WTC11 (cell line): Measurements from ENCODE around the gene RGS19. TPM values are rescaled to one million over a fixed set of nuclear protein-coding genes. Genes with fewer than 3 reads are reported as not detected.

Experiments used
- ATAC-seq: fragments of 200-7000 bp; cut with Tn5 transposase; 2 replicates; pipeline ENCODE4 v1.10.0; 2021; ENCODE audit warnings: mild to moderate bottlenecking, moderate library complexity
- CTCF ChIA-PET: fragments of 300-600 bp; sonication (Branson Sonifier 250); formaldehyde crosslinking; loops from one replicate; lab custom pipeline; 2021; ENCODE audit warnings: antibody characterized with exemption; lab: Charles Lee
- POLR2A ChIA-PET: fragments of 350-600 bp; sonication (Branson Sonifier 250); formaldehyde crosslinking; loops from one replicate; lab custom pipeline; 2021; ENCODE audit warnings: antibody characterized with exemption; lab: Charles Lee
- DNase-seq: peaks from one replicate; pipeline ENCODE4 v3.0.0; 2021; ENCODE audit warnings: low spot score
- H3K27ac Mint-ChIP-seq: 2 replicates; pipeline ENCODE4 v1.8.0; 2021; ENCODE audit warnings: mixed read lengths
- H3K27me3 Mint-ChIP-seq: 2 replicates; pipeline ENCODE4 v1.8.0; 2021; ENCODE audit warnings: low read depth, mild to moderate bottlenecking, moderate library complexity, mixed read lengths
- H3K36me3 Mint-ChIP-seq: 2 replicates; pipeline ENCODE4 v1.8.0; 2021; ENCODE audit warnings: mixed read lengths
- H3K4me1 Mint-ChIP-seq: 2 replicates; pipeline ENCODE4 v1.8.0; 2022; ENCODE audit warnings: mixed read lengths
- H3K4me3 Mint-ChIP-seq: 2 replicates; pipeline ENCODE4 v1.8.0; 2021; ENCODE audit warnings: mild to moderate bottlenecking, moderate library complexity, mixed read lengths
- H3K9me3 Mint-ChIP-seq: 2 replicates; pipeline ENCODE4 v1.8.0; 2021; ENCODE audit warnings: mixed read lengths
- CTCF ChIP-seq: fragments of 200-600 bp; IDR thresholded peaks from 2 replicates; pipeline ENCODE4 v1.8.0; 2022; ENCODE audit warnings: antibody characterized with exemption
- GABPB1 ChIP-seq: sonication (generic); formaldehyde crosslinking; IDR thresholded peaks from 2 replicates; pipeline ENCODE4 v1.8.1; 2023; ENCODE audit warnings: mild to moderate bottlenecking, missing genetic modification reagents
- NFATC4 ChIP-seq: fragments of 250-450 bp; sonication (Bioruptor Pico); IDR thresholded peaks from 2 replicates; pipeline ENCODE4 v1.9.0; 2021; ENCODE audit warnings: mild to moderate bottlenecking
- PRRX2 ChIP-seq: fragments of 250-450 bp; sonication (Bioruptor Pico); IDR thresholded peaks from 2 replicates; pipeline ENCODE4 v1.8.0; 2021; ENCODE audit warnings: mild to moderate bottlenecking
- SP1 ChIP-seq: sonication (generic); formaldehyde crosslinking; conservative IDR thresholded peaks from 2 replicates; pipeline ENCODE4 v1.8.1; 2022; ENCODE audit warnings: missing genetic modification reagents
- USF2 ChIP-seq: sonication (generic); formaldehyde crosslinking; IDR thresholded peaks from 2 replicates; pipeline ENCODE4 v1.8.1; 2023; ENCODE audit warnings: mild to moderate bottlenecking, missing genetic modification reagents, moderate library complexity
- ZBTB43 ChIP-seq: sonication (generic); formaldehyde crosslinking; IDR thresholded peaks from 2 replicates; pipeline ENCODE4 v1.8.1; 2023; ENCODE audit warnings: mild to moderate bottlenecking, missing genetic modification reagents
- ZNF423 ChIP-seq: fragments of 250-450 bp; sonication (Bioruptor Pico); IDR thresholded peaks from 2 replicates; pipeline ENCODE4 v2.1.2; 2022; ENCODE audit warnings: mild to moderate bottlenecking, moderate library complexity
- total RNA-seq: library from RNA; stranded (reverse); gene quantifications from 3 replicates; pipeline ENCODE4 v1.2.3, GENCODE V29; 2021
- TF ChIP-seq, protein P1 (sequence below): sonication (generic); formaldehyde crosslinking; IDR thresholded peaks from 2 replicates; pipeline ENCODE4 v1.8.1; 2023; ENCODE audit warnings: mild to moderate bottlenecking, moderate library complexity, missing genetic modification reagents
- TF ChIP-seq, protein P2 (sequence below): sonication (generic); formaldehyde crosslinking; IDR thresholded peaks from 2 replicates; pipeline ENCODE4 v1.8.0; 2022; ENCODE audit warnings: mild to moderate bottlenecking, missing genetic modification reagents
- TF ChIP-seq, protein P3 (sequence below): sonication (generic); formaldehyde crosslinking; IDR thresholded peaks from 2 replicates; pipeline ENCODE4 v1.8.0; 2023; ENCODE audit warnings: missing genetic modification reagents, mild to moderate bottlenecking, borderline replicate concordance

The RGS19 gene
- total RNA-seq, 1 experiment from 2014 or later: 13.8 TPM

- ChIA-PET POLR2A (interaction anchor here (0.6 to 1.1 kb wide), 2 partner anchors 58 to 77 kb away, joined by 3 to 4 read pairs; no protein-coding TSS in a partner anchor), CTCF (interaction anchor here (0.6 to 2.9 kb wide), 34 partner anchors 8 to 562 kb away, joined by 3 to 40 read pairs (median 3); partner anchors contain the start of genes NPBWR2, OPRL1, PRPF6 and RGS19)
- TF ChIP-seq ZBTB43 (no peak), ZNF423 (CRISPR knock-in tag) (peak; percentile 69), SP1 (peak; percentile 57), CTCF (peak; percentile 82), USF2 (peak; percentile 37; the same call in 1 of the 2 replicates), PRRX2 (CRISPR knock-in tag) (no peak), NFATC4 (CRISPR knock-in tag) (no peak), GABPB1 (CRISPR knock-in tag) (peak; percentile 40)
- TF ChIP-seq, protein P1, sequence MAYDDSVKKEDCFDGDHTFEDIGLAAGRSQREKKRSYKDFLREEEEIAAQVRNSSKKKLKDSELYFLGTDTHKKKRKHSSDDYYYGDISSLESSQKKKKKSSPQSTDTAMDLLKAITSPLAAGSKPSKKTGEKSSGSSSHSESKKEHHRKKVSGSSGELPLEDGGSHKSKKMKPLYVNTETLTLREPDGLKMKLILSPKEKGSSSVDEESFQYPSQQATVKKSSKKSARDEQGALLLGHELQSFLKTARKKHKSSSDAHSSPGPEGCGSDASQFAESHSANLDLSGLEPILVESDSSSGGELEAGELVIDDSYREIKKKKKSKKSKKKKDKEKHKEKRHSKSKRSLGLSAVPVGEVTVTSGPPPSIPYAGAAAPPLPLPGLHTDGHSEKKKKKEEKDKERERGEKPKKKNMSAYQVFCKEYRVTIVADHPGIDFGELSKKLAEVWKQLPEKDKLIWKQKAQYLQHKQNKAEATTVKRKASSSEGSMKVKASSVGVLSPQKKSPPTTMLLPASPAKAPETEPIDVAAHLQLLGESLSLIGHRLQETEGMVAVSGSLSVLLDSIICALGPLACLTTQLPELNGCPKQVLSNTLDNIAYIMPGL (CRISPR knock-in tag): peak; percentile 44
- TF ChIP-seq, protein P2, sequence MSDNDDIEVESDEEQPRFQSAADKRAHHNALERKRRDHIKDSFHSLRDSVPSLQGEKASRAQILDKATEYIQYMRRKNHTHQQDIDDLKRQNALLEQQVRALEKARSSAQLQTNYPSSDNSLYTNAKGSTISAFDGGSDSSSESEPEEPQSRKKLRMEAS (CRISPR knock-in tag): peak; percentile 41; the same call in 1 of the 2 replicates
- TF ChIP-seq, protein P3, sequence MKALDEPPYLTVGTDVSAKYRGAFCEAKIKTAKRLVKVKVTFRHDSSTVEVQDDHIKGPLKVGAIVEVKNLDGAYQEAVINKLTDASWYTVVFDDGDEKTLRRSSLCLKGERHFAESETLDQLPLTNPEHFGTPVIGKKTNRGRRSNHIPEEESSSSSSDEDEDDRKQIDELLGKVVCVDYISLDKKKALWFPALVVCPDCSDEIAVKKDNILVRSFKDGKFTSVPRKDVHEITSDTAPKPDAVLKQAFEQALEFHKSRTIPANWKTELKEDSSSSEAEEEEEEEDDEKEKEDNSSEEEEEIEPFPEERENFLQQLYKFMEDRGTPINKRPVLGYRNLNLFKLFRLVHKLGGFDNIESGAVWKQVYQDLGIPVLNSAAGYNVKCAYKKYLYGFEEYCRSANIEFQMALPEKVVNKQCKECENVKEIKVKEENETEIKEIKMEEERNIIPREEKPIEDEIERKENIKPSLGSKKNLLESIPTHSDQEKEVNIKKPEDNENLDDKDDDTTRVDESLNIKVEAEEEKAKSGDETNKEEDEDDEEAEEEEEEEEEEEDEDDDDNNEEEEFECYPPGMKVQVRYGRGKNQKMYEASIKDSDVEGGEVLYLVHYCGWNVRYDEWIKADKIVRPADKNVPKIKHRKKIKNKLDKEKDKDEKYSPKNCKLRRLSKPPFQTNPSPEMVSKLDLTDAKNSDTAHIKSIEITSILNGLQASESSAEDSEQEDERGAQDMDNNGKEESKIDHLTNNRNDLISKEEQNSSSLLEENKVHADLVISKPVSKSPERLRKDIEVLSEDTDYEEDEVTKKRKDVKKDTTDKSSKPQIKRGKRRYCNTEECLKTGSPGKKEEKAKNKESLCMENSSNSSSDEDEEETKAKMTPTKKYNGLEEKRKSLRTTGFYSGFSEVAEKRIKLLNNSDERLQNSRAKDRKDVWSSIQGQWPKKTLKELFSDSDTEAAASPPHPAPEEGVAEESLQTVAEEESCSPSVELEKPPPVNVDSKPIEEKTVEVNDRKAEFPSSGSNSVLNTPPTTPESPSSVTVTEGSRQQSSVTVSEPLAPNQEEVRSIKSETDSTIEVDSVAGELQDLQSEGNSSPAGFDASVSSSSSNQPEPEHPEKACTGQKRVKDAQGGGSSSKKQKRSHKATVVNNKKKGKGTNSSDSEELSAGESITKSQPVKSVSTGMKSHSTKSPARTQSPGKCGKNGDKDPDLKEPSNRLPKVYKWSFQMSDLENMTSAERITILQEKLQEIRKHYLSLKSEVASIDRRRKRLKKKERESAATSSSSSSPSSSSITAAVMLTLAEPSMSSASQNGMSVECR (CRISPR knock-in tag): 0 out of 2 replicates have a peak, but pooled peaks have one; percentile 37
- H3K27ac Mint-ChIP-seq: no peak overlapping the region
- no peaks in the 10 kb centered on the region for H3K9me3 Mint-ChIP-seq
- H3K4me1 Mint-ChIP-seq: peaks cover 27% of the 10 kb centered on the region
- H3K4me3 Mint-ChIP-seq: no peak overlapping the region
- ATAC-seq: peak; percentile 77
- peak; percentile 94 for DNase-seq
- peaks cover 5% of the 10 kb centered on the region for H3K27me3 Mint-ChIP-seq
- no peaks in the 10 kb centered on the region for H3K36me3 Mint-ChIP-seq
Measured at GRCh38 chr20:64057628-64058498, 21.5 kb downstream of the RGS19 start.
